Type B pancreatic cell (in vitro differentiated cells): ENCODE results near the gene WNK2. TPM values are rescaled to one million over a fixed set of nuclear protein-coding genes. Genes with fewer than 3 reads are reported as not detected.
A peak's percentile ranks its signal among the peaks of the same experiment; 100 is the strongest.

Source experiments
- DNase-seq: peaks from one replicate; pipeline ENCODE4 v3.0.0; 2021; ENCODE audit warnings: mixed read lengths; ENCODE audit not compliant: unreplicated experiment; ENCODE audit errors: extremely low spot score
- H3K27ac Mint-ChIP-seq: 2 replicates; pipeline ENCODE4 v1.8.0; 2021; ENCODE audit warnings: mild to moderate bottlenecking, mixed read lengths
- H3K27me3 Mint-ChIP-seq: 2 replicates; pipeline ENCODE4 v1.8.0; 2021; ENCODE audit warnings: mixed read lengths
- H3K36me3 Mint-ChIP-seq: 2 replicates; pipeline ENCODE4 v1.8.0; 2021; ENCODE audit warnings: mixed read lengths
- H3K4me1 Mint-ChIP-seq: one replicate; pipeline ENCODE4 v1.8.0; 2021; ENCODE audit warnings: mixed read lengths; ENCODE audit not compliant: unreplicated experiment
- H3K4me3 Mint-ChIP-seq: 2 replicates; pipeline ENCODE4 v1.8.0; 2021; ENCODE audit warnings: mild to moderate bottlenecking, mixed read lengths
- H3K9me3 Mint-ChIP-seq: 2 replicates; pipeline ENCODE4 v1.8.0; 2021; ENCODE audit warnings: mixed read lengths
- CTCF ChIP-seq: fragments of 200-600 bp; sonication (generic); conservative IDR thresholded peaks from 2 replicates; pipeline ENCODE4 v1.5.0; 2021; ENCODE audit warnings: antibody characterized with exemption, mild to moderate bottlenecking
- total RNA-seq: library from RNA; stranded (reverse); gene quantifications from 2 replicates; pipeline ENCODE4 v1.2.1, GENCODE V29; 2021; ENCODE audit warnings: low replicate concordance

The WNK2 gene
- total RNA-seq, 1 donor from 2014 or later, result 75.5 TPM

GRCh38 chr9:93298498-93299417, 114.8 kb downstream of the WNK2 start:
- no peak for TF ChIP-seq CTCF
- Mint-ChIP-seq H3K4me3 (no peak overlapping the region), H3K36me3 (no peaks in the 10 kb centered on the region), H3K9me3 (no peaks in the 10 kb centered on the region), H3K27me3 (no peaks in the 10 kb centered on the region), H3K4me1 (peaks cover 12% of the 10 kb centered on the region), H3K27ac (no peak overlapping the region)
- DNase-seq, result peak; percentile 64

- no peaks in the 10 kb centered on the region for H3K27me3 Mint-ChIP-seq
- peaks cover 6% of the 10 kb centered on the region for H3K4me1 Mint-ChIP-seq
- H3K4me3 Mint-ChIP-seq, result no peak overlapping the region
- no peaks in the 10 kb centered on the region for H3K36me3 Mint-ChIP-seq
- no peak overlapping the region for H3K27ac Mint-ChIP-seq
- TF ChIP-seq CTCF, result no peak
- no peaks in the 10 kb centered on the region for H3K9me3 Mint-ChIP-seq
- DNase-seq, result no peak
Measured at GRCh38 chr9:93299418-93300174, 115.7 kb downstream of the WNK2 start.

- TF ChIP-seq CTCF, result no peak
- no peaks in the 10 kb centered on the region for H3K36me3 Mint-ChIP-seq
- H3K4me1 Mint-ChIP-seq, result peaks cover 6% of the 10 kb centered on the region
- H3K4me3 Mint-ChIP-seq, result no peak overlapping the region
- no peaks in the 10 kb centered on the region for H3K27me3 Mint-ChIP-seq
- peak; percentile 49 for DNase-seq
- peak overlapping the region; percentile 9 for H3K27ac Mint-ChIP-seq
- H3K9me3 Mint-ChIP-seq, result no peaks in the 10 kb centered on the region
Measured at GRCh38 chr9:93300175-93300572, 116.2 kb downstream of the WNK2 start.

GRCh38 chr9:93300585-93301081, 116.7 kb downstream of the WNK2 start:
- Mint-ChIP-seq H3K4me3 (no peak overlapping the region), H3K27ac (peak overlapping the region; percentile 9)
- DNase-seq, result peak; percentile 63

More at GRCh38 chr9:93300585-93301081, 116.7 kb downstream of the WNK2 start:
- no peak for TF ChIP-seq CTCF
- Mint-ChIP-seq H3K36me3 (no peaks in the 10 kb centered on the region), H3K9me3 (no peaks in the 10 kb centered on the region), H3K4me1 (peaks cover 6% of the 10 kb centered on the region), H3K27me3 (no peaks in the 10 kb centered on the region)
